HepG2 (cell line): ENCODE results near the gene PRDM12. TPM values are rescaled to one million over a fixed set of nuclear protein-coding genes. Genes with fewer than 3 reads are reported as not detected.

ENCODE experiments used
- ATM ChIP-seq: fragments of 450-650 bp; IDR thresholded peaks from 2 replicates; pipeline ENCODE4 v1.7.1; 2017; ENCODE audit warnings: mild to moderate bottlenecking, borderline replicate concordance
- ATRX ChIP-seq: sonication (generic); formaldehyde crosslinking; IDR thresholded peaks from 2 replicates; pipeline ENCODE4 v1.4.0; 2020; ENCODE audit warnings: missing genetic modification reagents, borderline replicate concordance
- JUN ChIP-seq: sonication (generic); formaldehyde crosslinking; IDR thresholded peaks from 2 replicates; pipeline ENCODE4 v1.4.0; 2020; ENCODE audit warnings: mild to moderate bottlenecking, missing genetic modification reagents
- MNT ChIP-seq: fragments of 450-650 bp; IDR thresholded peaks from 2 replicates; pipeline ENCODE4 v1.6.1; 2016
- MTA1 ChIP-seq: sonication (generic); formaldehyde crosslinking; IDR thresholded peaks from 2 replicates; pipeline ENCODE4 v1.4.0; 2020; ENCODE audit warnings: missing genetic modification reagents, mild to moderate bottlenecking, borderline replicate concordance
- NKX3-1 ChIP-seq: sonication (generic); formaldehyde crosslinking; IDR thresholded peaks from 2 replicates; pipeline ENCODE4 v1.5.0; 2020; ENCODE audit warnings: missing genetic modification reagents
- PCBP1 ChIP-seq: fragments of 200-400 bp; formaldehyde crosslinking; IDR thresholded peaks from 2 replicates; pipeline ENCODE4 v1.6.1; 2017; ENCODE audit warnings: mild to moderate bottlenecking, low read depth, low read length, borderline replicate concordance
- PHF8 ChIP-seq: sonication (generic); formaldehyde crosslinking; IDR thresholded peaks from 2 replicates; pipeline ENCODE4 v1.5.0; 2020; ENCODE audit warnings: missing genetic modification reagents
- PRMT3 ChIP-seq: sonication (generic); formaldehyde crosslinking; IDR thresholded peaks from 2 replicates; pipeline ENCODE4 v1.8.1; 2022; ENCODE audit warnings: low read depth, mild to moderate bottlenecking, moderate library complexity, missing genetic modification reagents, borderline replicate concordance
- SAP130 ChIP-seq: IDR thresholded peaks from 2 replicates; pipeline ENCODE4 v1.6.1; 2016; ENCODE audit warnings: low read depth
- TRAFD1 ChIP-seq: sonication (generic); formaldehyde crosslinking; IDR thresholded peaks from 2 replicates; pipeline ENCODE4 v1.5.1; 2020; ENCODE audit warnings: missing genetic modification reagents, mild to moderate bottlenecking, borderline replicate concordance
- ZMYM2 ChIP-seq: sonication (generic); formaldehyde crosslinking; IDR thresholded peaks from 2 replicates; pipeline ENCODE4 v1.8.0; 2022; ENCODE audit warnings: mild to moderate bottlenecking, missing genetic modification reagents
- ZNF20 ChIP-seq: sonication (generic); formaldehyde crosslinking; IDR thresholded peaks from 2 replicates; pipeline ENCODE4 v1.4.0; 2020; ENCODE audit warnings: mild to moderate bottlenecking, moderate library complexity, missing genetic modification reagents
- ZNF253 ChIP-seq: sonication (generic); formaldehyde crosslinking; IDR thresholded peaks from 2 replicates; pipeline ENCODE4 v1.8.0; 2022; ENCODE audit warnings: mild to moderate bottlenecking, missing genetic modification reagents, borderline replicate concordance
- ZNF44 ChIP-seq: sonication (generic); formaldehyde crosslinking; IDR thresholded peaks from 2 replicates; pipeline ENCODE4 v1.5.1; 2020; ENCODE audit warnings: mild to moderate bottlenecking, missing genetic modification reagents
- ZNF512B ChIP-seq: sonication (generic); formaldehyde crosslinking; IDR thresholded peaks from 2 replicates; pipeline ENCODE4 v1.5.1; 2020; ENCODE audit warnings: missing genetic modification reagents, mild to moderate bottlenecking, borderline replicate concordance
- ZNF556 ChIP-seq: sonication (generic); formaldehyde crosslinking; IDR thresholded peaks from 2 replicates; pipeline ENCODE4 v1.4.0; 2020; ENCODE audit warnings: mild to moderate bottlenecking, missing genetic modification reagents, borderline replicate concordance
- ZSCAN20 ChIP-seq: sonication (generic); formaldehyde crosslinking; IDR thresholded peaks from 2 replicates; pipeline ENCODE4 v1.4.0; 2020; ENCODE audit warnings: missing genetic modification reagents, mild to moderate bottlenecking, borderline replicate concordance
- ZSCAN9 ChIP-seq: IDR thresholded peaks from 2 replicates; pipeline ENCODE4 v1.6.1; 2016; ENCODE audit warnings: borderline replicate concordance
- polyA plus RNA-seq, 8 experiments: library from polyadenylated mRNA; depleted of rRNA in 3 of 8; stranded (reverse) in 7 of 8; unstranded in 1 of 8; fragments of >200 nt; fragmentation: Illumina TruSeq in 4 of 8; extraction: Trizol in 4 of 8; gene quantifications; 2 replicates each; pipeline versions ENCODE4 v1.2.1 to v1.2.3, GENCODE V29; 2011 to 2016; ENCODE audit warnings: low read depth in 4 of 8, missing spikeins in 1 of 8, mixed read lengths in 1 of 8; ENCODE audit not compliant: insufficient read depth in 1 of 8
- total RNA-seq, 5 experiments: library from RNA; depleted of rRNA; stranded (reverse); fragments of >200 nt; fragmentation: Illumina TruSeq; extraction: Trizol; gene quantifications; 2 replicates each; pipeline ENCODE4 v1.2.3, GENCODE V29; 2016; ENCODE audit warnings: low read depth in 1 of 5
- TF ChIP-seq, protein P1 (sequence below): sonication (generic); formaldehyde crosslinking; IDR thresholded peaks from 2 replicates; pipeline ENCODE4 v1.8.0; 2022; ENCODE audit warnings: low read depth, missing genetic modification reagents
- TF ChIP-seq, protein P2 (sequence below): sonication (generic); formaldehyde crosslinking; IDR thresholded peaks from 2 replicates; pipeline ENCODE4 v1.4.0; 2020; ENCODE audit warnings: mild to moderate bottlenecking, missing genetic modification reagents

Gene PRDM12
- total and polyA plus RNA-seq, 2 of the 13 experiments (the other 11 are each of a cell fraction or from before 2014, with no cell fraction given): 0.04 to 0.07 TPM

GRCh38 chr9:130693426-130694191 is 29.2 kb downstream of the PRDM12 start, which contains the start of gene EXOSC2 (continued):
- TF ChIP-seq ZNF253 (CRISPR knock-in tag) (peak; percentile 76; the same call in 1 of the 2 replicates), NKX3-1 (CRISPR knock-in tag) (peak; percentile 94), PRMT3 (no peak), ZSCAN20 (CRISPR knock-in tag) (peak; percentile 80; the same call in 1 of the 2 replicates), ATRX (CRISPR knock-in tag) (no peak), PCBP1 (no peak), TRAFD1 (CRISPR knock-in tag) (no peak), JUN (CRISPR knock-in tag) (no peak), ZNF556 (CRISPR knock-in tag) (no peak), ATM (no peak), ZNF512B (CRISPR knock-in tag) (no peak), ZSCAN9 (CRISPR knock-in tag) (peak; percentile 66; the same call in 1 of the 2 replicates), ZNF20 (CRISPR knock-in tag) (no peak), ZMYM2 (no peak), MTA1 (CRISPR knock-in tag) (no peak), SAP130 (CRISPR knock-in tag) (peak; percentile 88), ZNF44 (CRISPR knock-in tag) (0 out of 2 replicates have a peak, but pooled peaks have one; percentile 60), PHF8 (CRISPR knock-in tag) (peak; percentile 97), MNT (peak; percentile 13; the same call in 1 of the 2 replicates)
- TF ChIP-seq, protein P1, sequence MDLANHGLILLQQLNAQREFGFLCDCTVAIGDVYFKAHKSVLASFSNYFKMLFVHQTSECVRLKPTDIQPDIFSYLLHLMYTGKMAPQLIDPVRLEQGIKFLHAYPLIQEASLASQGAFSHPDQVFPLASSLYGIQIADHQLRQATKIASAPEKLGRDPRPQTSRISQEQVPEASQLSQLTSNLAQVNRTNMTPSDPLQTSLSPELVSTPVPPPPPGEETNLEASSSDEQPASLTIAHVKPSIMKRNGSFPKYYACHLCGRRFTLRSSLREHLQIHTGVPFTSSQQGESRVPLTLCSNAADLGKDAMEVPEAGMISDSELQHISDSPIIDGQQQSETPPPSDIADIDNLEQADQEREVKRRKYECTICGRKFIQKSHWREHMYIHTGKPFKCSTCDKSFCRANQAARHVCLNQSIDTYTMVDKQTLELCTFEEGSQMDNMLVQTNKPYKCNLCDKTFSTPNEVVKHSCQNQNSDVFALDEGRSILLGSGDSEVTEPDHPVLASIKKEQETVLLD: no peak
- TF ChIP-seq, protein P2, sequence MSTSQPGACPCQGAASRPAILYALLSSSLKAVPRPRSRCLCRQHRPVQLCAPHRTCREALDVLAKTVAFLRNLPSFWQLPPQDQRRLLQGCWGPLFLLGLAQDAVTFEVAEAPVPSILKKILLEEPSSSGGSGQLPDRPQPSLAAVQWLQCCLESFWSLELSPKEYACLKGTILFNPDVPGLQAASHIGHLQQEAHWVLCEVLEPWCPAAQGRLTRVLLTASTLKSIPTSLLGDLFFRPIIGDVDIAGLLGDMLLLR (CRISPR knock-in tag): no peak
